Measurements from ENCODE around the gene CTRB2.

The CTRB2 gene

DNA sequence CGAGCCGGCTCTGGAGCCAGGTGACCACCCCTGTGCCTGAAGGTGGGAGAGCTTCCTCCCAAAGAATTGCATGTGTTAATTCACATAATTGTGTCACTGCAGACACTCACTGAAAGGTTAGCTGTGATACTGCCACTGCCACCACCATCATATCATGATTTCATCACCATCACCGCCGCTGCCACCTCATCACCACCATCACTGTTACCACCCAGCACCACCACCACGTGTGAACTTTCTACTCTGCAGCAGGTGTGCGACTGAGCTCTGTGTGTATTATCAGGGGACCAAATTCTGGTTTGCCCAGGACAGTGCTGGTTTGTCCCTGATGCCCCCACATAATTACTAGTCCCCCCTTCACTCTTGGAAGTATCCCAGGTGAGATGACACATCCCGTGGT lies 29.3 kb upstream of the CTRB2 start:
- H3K27me3 Mint-ChIP-seq, result no peaks in the 10 kb centered on the region
- no peak overlapping the region for H3K27ac Mint-ChIP-seq
- H3K9me3 Mint-ChIP-seq (ENCODE audit: low read depth), result no peaks in the 10 kb centered on the region
- no peak overlapping the region for H3K4me3 Mint-ChIP-seq
- peaks cover 6% of the 10 kb centered on the region for H3K4me1 Mint-ChIP-seq (ENCODE audit: low read depth)
- H3K36me3 Mint-ChIP-seq, result no peaks in the 10 kb centered on the region

DNA sequence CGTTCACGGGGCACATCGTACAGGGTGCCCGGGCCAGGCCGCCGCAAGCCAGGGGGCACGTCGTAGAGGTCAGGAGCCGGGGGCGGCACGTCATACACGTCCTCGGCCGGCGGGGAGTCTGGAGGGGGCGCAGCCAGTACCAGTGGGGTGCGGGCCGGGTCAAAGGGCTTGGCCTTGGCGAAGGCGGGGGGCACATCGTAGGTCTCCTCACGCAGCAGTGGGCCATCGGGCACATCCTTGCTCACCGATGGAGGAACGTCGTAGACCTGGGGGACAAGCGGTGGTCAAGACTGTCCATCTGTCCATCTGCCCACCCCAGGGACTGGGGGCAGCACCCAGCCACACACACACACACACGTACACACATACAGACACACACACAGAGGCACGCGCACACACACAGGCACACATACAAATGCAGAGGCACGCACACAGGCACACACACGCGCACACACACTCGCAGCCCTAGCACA lies 28.8 kb upstream of the CTRB2 start:
- Mint-ChIP-seq H3K36me3 (no peaks in the 10 kb centered on the region), H3K4me3 (no peak overlapping the region), H3K9me3 (ENCODE audit: low read depth) (no peaks in the 10 kb centered on the region), H3K27ac (no peak overlapping the region), H3K27me3 (no peaks in the 10 kb centered on the region), H3K4me1 (ENCODE audit: low read depth) (peaks cover 6% of the 10 kb centered on the region)

DNA sequence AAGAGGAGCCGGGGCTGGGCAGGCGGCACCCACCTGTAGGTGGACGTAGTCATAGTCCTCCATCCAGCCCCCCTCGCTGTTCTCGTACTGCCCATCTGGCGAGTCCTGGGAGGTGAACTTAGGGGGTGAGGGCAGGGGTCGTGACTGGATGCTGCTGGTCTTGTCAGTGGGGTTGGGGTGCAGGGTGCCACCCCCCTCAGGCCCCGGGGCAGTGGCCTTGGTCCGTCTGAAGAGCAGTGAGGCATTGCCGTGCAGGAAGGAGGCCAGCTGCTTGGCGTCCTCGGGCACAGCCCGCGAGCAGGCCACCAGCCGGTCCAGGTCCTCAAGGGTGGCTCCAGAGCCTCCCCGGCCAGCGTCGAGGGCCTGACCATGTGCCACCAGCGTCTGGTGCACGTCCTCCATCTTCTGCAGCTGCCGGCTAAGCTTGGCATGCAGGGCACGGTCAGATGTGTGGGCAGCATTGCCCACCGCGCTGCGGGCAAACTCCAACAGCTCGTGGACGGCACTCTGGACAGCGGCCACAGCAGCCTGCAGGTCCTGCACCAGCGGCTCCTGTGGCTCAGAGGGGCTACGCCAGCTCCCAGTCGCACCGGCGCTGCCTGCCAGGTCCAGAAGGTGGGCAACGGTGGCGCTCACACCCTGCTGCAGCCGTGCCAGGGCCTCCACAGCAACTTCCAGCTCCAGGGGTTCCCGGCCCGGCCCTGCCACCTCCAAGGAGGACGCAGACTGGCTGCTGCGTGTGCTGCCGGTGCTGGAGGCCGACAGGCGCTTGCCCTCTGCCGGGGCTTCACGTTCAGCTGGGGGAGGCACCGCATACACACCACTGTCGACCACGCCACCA lies 28.1 kb upstream of the CTRB2 start:
- Mint-ChIP-seq H3K27ac (no peak overlapping the region), H3K27me3 (no peaks in the 10 kb centered on the region)

GRCh38 chr16:75233611-75233938 lies 26.6 kb upstream of the CTRB2 start:
- no peaks in the 10 kb centered on the region for H3K36me3 Mint-ChIP-seq
- H3K9me3 Mint-ChIP-seq (ENCODE audit: low read depth), result no peaks in the 10 kb centered on the region
- H3K27me3 Mint-ChIP-seq, result no peaks in the 10 kb centered on the region
- H3K4me3 Mint-ChIP-seq, result no peak overlapping the region
- peaks cover 6% of the 10 kb centered on the region for H3K4me1 Mint-ChIP-seq (ENCODE audit: low read depth)
- H3K27ac Mint-ChIP-seq, result no peak overlapping the region

More for the DNA sequence above, 28.1 kb upstream of the CTRB2 start:
- Mint-ChIP-seq H3K9me3 (ENCODE audit: low read depth) (no peaks in the 10 kb centered on the region), H3K36me3 (no peaks in the 10 kb centered on the region), H3K4me1 (ENCODE audit: low read depth) (peaks cover 6% of the 10 kb centered on the region), H3K4me3 (no peak overlapping the region)

DNA sequence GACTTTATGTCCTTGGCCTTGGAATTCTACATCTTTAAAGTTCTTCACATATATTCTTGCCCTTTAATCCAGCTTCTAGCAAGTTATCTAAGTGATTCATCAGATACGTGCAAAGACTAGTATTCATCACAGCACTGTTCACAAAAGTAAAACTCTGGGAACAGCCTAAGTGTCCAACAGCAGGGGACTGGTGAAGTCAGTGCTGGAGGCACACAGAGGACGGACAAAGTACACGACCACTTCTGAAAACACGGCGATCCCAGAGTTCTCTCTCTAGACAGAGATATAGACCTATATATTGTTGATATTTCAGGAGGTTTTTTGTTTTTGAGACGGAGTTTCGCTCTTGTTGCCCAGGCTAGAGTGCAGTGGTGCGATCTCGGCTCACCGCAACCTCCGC lies 24.6 kb upstream of the CTRB2 start:
- no peak overlapping the region for H3K27ac Mint-ChIP-seq
- no peak overlapping the region for H3K4me3 Mint-ChIP-seq
- no peaks in the 10 kb centered on the region for H3K36me3 Mint-ChIP-seq
- H3K4me1 Mint-ChIP-seq (ENCODE audit: low read depth), result peaks cover 6% of the 10 kb centered on the region
- H3K9me3 Mint-ChIP-seq (ENCODE audit: low read depth), result no peaks in the 10 kb centered on the region
- peaks cover 2% of the 10 kb centered on the region for H3K27me3 Mint-ChIP-seq

GRCh38 chr16:75230471-75231110 lies 23.6 kb upstream of the CTRB2 start:
- H3K4me3 Mint-ChIP-seq, result no peak overlapping the region
- H3K27ac Mint-ChIP-seq, result no peak overlapping the region
- H3K9me3 Mint-ChIP-seq (ENCODE audit: low read depth), result no peaks in the 10 kb centered on the region
- H3K27me3 Mint-ChIP-seq, result peaks cover 2% of the 10 kb centered on the region
- H3K4me1 Mint-ChIP-seq (ENCODE audit: low read depth), result peaks cover 3% of the 10 kb centered on the region
- H3K36me3 Mint-ChIP-seq, result no peaks in the 10 kb centered on the region

DNA sequence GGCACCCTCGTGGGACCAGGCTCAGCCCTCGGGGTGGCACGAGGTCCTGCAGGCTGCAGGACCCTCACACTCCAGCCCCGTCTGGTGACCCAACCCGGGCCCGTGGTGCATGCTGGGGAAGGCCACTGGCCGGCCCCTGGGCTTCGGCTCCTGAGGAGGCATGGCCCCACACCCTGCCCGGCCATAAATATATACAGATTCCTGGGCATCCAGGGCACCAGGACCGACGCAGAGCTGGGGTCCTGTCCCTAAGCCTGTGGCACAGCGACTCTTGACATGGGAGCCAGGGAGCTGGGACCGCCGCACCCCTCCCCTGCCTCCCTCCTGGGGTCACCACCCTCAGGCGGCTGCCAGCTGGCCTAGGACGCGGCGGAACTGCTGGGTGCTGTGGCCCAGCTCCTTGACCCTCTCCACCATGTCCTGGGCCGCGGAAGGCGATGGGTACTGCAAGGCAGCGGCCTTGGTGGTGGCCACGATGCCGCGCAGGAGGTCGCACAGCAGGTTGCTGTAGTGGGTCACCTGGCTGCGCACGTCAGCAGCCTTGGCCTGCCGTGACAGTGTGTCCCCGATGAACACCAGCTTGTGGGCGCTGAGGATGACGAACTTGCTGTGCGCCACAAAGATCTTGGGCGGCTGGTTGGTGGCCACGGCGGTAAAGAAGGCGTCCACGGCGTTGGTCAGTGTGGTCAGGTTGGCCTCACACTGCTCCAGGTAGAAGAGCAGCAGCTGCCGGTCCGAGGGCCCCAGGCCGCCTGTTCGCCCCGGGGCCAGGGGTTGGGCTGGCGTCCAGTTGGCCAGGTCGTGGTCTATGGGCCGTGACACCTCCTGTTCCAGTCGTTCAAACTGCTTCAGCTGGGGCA lies 22.4 kb upstream of the CTRB2 start:
- peaks cover 2% of the 10 kb centered on the region for H3K4me1 Mint-ChIP-seq (ENCODE audit: low read depth)
- H3K9me3 Mint-ChIP-seq (ENCODE audit: low read depth), result no peaks in the 10 kb centered on the region
- no peak overlapping the region for H3K4me3 Mint-ChIP-seq
- no peak overlapping the region for H3K27ac Mint-ChIP-seq
- no peaks in the 10 kb centered on the region for H3K36me3 Mint-ChIP-seq
- peaks cover 2% of the 10 kb centered on the region for H3K27me3 Mint-ChIP-seq

- no peak overlapping the region for H3K27ac Mint-ChIP-seq
- H3K4me1 Mint-ChIP-seq (ENCODE audit: low read depth), result no peaks in the 10 kb centered on the region
- H3K9me3 Mint-ChIP-seq (ENCODE audit: low read depth), result no peaks in the 10 kb centered on the region
- no peak overlapping the region for H3K4me3 Mint-ChIP-seq
- H3K36me3 Mint-ChIP-seq, result no peaks in the 10 kb centered on the region
- peaks cover 2% of the 10 kb centered on the region for H3K27me3 Mint-ChIP-seq
Observed at GRCh38 chr16:75228143-75228976, 21.4 kb upstream of the CTRB2 start.

GRCh38 chr16:75227361-75228142 lies 20.6 kb upstream of the CTRB2 start:
- H3K4me1 Mint-ChIP-seq (ENCODE audit: low read depth), result no peaks in the 10 kb centered on the region
- peaks cover 2% of the 10 kb centered on the region for H3K27me3 Mint-ChIP-seq
- H3K4me3 Mint-ChIP-seq, result no peak overlapping the region
- no peak overlapping the region for H3K27ac Mint-ChIP-seq
- H3K9me3 Mint-ChIP-seq (ENCODE audit: low read depth), result no peaks in the 10 kb centered on the region
- no peaks in the 10 kb centered on the region for H3K36me3 Mint-ChIP-seq

GRCh38 chr16:75226550-75227360 lies 19.8 kb upstream of the CTRB2 start:
- Mint-ChIP-seq H3K36me3 (no peaks in the 10 kb centered on the region), H3K4me3 (no peak overlapping the region), H3K4me1 (ENCODE audit: low read depth) (no peaks in the 10 kb centered on the region), H3K27ac (no peak overlapping the region), H3K9me3 (ENCODE audit: low read depth) (no peaks in the 10 kb centered on the region), H3K27me3 (peaks cover 2% of the 10 kb centered on the region)

DNA sequence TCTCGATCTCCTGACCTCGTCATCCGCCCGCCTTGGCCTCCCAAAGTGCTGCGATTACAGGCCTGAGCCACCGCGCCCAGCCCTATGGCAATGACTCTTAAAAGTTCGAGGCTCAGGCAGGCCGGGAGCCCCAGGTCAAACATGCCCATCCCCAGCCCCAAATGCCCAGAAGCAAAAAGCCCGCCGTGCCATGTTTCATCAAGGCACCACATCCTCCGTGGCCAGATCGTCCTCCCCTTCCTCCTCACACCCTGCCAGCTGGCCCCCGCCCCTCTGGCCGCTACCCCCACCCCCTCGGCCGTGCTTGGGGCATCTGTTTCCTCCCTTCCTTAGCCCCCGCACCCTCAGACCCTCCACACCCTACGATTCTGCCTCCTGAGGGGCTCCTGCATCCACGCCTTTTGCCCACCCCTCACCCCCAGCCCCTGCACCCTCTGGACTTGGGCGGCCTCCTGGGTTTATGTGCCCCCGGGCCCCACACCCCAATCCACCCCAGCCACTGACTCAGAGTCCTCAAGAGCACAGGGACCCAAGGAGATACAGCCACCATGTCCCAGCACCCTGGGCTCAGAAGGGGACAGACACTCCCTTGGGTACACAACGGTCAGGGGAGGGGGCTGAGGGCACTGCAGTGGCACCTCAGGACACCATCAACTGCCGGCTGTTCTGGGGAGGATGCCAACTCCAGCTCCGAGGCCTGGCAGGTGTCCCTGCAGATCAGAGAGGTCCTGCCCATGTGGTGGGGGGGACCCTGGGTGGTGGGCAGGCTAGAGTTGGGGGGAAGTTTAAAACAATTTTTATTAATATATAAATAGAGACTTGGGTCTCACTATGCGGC lies 18.9 kb upstream of the CTRB2 start:
- no peaks in the 10 kb centered on the region for H3K9me3 Mint-ChIP-seq (ENCODE audit: low read depth)

GRCh38 chr16:75225092-75225491 lies 18.1 kb upstream of the CTRB2 start:
- Mint-ChIP-seq H3K27me3 (peaks cover 2% of the 10 kb centered on the region), H3K36me3 (no peaks in the 10 kb centered on the region), H3K4me3 (no peak overlapping the region), H3K9me3 (ENCODE audit: low read depth) (no peaks in the 10 kb centered on the region), H3K27ac (no peak overlapping the region), H3K4me1 (ENCODE audit: low read depth) (peaks cover 3% of the 10 kb centered on the region)

More for the DNA sequence above, 18.9 kb upstream of the CTRB2 start:
- H3K27ac Mint-ChIP-seq, result no peak overlapping the region
- peaks cover under 1% of the 10 kb centered on the region for H3K4me1 Mint-ChIP-seq (ENCODE audit: low read depth)
- no peaks in the 10 kb centered on the region for H3K36me3 Mint-ChIP-seq
- peaks cover 2% of the 10 kb centered on the region for H3K27me3 Mint-ChIP-seq
- H3K4me3 Mint-ChIP-seq, result no peak overlapping the region
